Measurements from ENCODE around the gene PERCC1.
"Not testable (repeated sequence)": the region's sequence is repeated elsewhere in the genome, so short reads cannot be mapped to it uniquely, and the experiment has no call there.

PERCC1 gene

GRCh38 chr16:1459967-1460366 lies 29.1 kb downstream of the PERCC1 start:
- H3K4me3 ChIP-seq (ENCODE audit: low read depth, low read length), result no peak overlapping the region
- peaks cover 9% of the 10 kb centered on the region; the same call in 1 of the 2 replicates for H3K36me3 ChIP-seq (ENCODE audit: insufficient read depth, low read length)
- no peak overlapping the region for H2AFZ ChIP-seq (ENCODE audit: low read length, unreplicated experiment)

DNA sequence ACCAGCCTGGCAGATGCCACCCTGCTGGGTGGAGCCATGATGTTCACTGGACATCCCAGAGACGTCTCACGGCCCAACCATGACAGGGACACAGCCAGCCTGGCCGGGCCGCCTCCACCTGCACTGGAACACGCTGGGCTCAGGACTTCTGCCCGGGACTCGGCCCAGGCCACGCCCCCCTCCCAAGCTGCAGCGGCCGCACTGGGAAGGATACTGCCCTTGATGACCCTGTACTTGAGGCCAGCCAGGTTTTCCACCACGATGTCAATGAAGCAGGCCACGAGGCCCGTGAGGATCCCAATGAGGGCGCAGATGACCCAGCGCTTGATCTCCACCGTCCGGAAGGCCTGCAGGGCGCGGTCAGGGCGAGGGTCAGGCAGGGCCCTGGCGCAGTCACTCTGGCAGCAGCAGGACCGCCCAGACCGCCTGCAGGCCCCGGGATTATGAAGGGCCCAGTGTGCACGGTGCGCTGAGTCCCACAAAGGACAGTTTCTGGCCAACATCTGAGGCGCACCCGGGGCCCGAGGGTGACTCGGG lies 29.8 kb downstream of the PERCC1 start:
- H3K4me1 ChIP-seq (ENCODE audit: control insufficient read depth, insufficient read depth, low read length, unreplicated experiment), result no peaks in the 10 kb centered on the region
- no peaks in the 10 kb centered on the region for H3K27me3 ChIP-seq (ENCODE audit: insufficient read depth, low read length)
- peaks cover 9% of the 10 kb centered on the region; the same call in 1 of the 2 replicates for H3K36me3 ChIP-seq (ENCODE audit: insufficient read depth, low read length)
- peaks cover 8% of the 10 kb centered on the region for H3K79me2 ChIP-seq (ENCODE audit: control insufficient read depth, insufficient read depth, low read length, unreplicated experiment)
- no peak overlapping the region for H3K27ac ChIP-seq (ENCODE audit: low read depth, low read length)
- H2AFZ ChIP-seq (ENCODE audit: low read length, unreplicated experiment), result no peak overlapping the region
- H3K4me3 ChIP-seq (ENCODE audit: low read depth, low read length), result no peak overlapping the region

More at GRCh38 chr16:1459967-1460366, 29.1 kb downstream of the PERCC1 start:
- Histone ChIP-seq H3K4me1 (ENCODE audit: control insufficient read depth, insufficient read depth, low read length, unreplicated experiment) (no peaks in the 10 kb centered on the region), H3K27me3 (ENCODE audit: insufficient read depth, low read length) (no peaks in the 10 kb centered on the region), H3K27ac (ENCODE audit: low read depth, low read length) (no peak overlapping the region), H3K79me2 (ENCODE audit: control insufficient read depth, insufficient read depth, low read length, unreplicated experiment) (peaks cover 2% of the 10 kb centered on the region)

DNA sequence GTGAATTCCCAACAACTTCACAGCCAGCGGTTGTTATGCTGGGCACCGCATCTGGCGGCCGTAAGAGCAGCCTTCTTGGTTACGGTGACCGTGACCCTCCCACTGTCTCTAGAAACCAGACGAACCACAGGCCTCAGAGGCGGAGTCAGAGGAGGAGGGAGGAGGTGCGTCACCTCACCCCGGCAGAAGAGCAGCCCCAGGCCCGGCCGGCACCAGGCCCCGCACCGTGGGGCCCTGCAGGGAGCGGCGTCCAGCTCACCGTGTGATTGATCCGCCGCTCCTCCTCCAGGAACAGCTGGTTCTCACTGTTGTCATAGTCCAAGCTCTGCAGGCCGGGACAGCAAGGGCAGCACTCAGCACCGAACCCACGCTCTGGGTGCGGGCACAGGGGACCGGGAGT lies 30.3 kb downstream of the PERCC1 start:
- no peaks in the 10 kb centered on the region for H3K4me1 ChIP-seq (ENCODE audit: control insufficient read depth, insufficient read depth, low read length, unreplicated experiment)
- no peak overlapping the region for H3K4me3 ChIP-seq (ENCODE audit: low read depth, low read length)
- peaks cover 9% of the 10 kb centered on the region; the same call in 1 of the 2 replicates for H3K36me3 ChIP-seq (ENCODE audit: insufficient read depth, low read length)
- no peaks in the 10 kb centered on the region for H3K27me3 ChIP-seq (ENCODE audit: insufficient read depth, low read length)
- no peak overlapping the region for H2AFZ ChIP-seq (ENCODE audit: low read length, unreplicated experiment)
- H3K79me2 ChIP-seq (ENCODE audit: control insufficient read depth, insufficient read depth, low read length, unreplicated experiment), result peaks cover 10% of the 10 kb centered on the region
- H3K27ac ChIP-seq (ENCODE audit: low read depth, low read length), result no peak overlapping the region

DNA sequence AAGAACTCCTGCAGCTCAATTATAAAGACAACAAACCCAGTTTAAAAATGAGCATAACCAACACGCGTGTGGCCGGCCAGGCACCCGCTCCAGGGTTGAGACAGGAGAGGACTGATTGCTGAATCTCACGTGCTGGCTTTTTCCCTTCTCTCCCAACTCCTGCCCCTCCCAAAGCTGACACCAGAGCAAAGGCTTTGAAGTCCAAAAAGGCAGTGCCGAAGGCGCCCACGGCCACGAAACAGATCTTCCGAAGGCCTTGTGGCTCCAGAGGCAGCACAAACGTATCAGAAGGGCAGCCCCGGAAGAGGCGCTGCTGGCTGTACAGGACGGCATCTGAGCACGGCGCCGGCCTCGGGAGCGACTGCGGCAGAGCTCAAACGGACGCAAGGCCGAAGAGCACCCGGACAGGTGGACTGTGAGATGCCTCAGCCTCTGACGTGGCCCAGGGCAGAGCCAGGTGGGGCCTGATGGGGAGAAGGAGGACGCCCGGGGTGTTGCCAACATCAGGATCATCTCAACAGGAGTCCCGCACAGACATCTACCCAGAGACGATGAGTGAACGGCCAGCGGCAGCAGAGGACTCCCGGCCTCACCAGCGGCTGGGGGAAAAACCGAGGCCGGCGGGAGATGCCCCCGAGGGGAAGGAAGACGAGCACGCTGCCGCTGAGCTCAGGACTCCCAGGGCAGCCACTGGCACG lies 33.5 kb downstream of the PERCC1 start:
- no peaks in the 10 kb centered on the region for H3K4me1 ChIP-seq (ENCODE audit: control insufficient read depth, insufficient read depth, low read length, unreplicated experiment)
- H3K4me3 ChIP-seq (ENCODE audit: low read depth, low read length), result no peak overlapping the region
- peaks cover 36% of the 10 kb centered on the region for H3K79me2 ChIP-seq (ENCODE audit: control insufficient read depth, insufficient read depth, low read length, unreplicated experiment)
- H2AFZ ChIP-seq (ENCODE audit: low read length, unreplicated experiment), result no peak overlapping the region
- H3K36me3 ChIP-seq (ENCODE audit: insufficient read depth, low read length), result 0 out of 2 replicates have a peak, but pooled peaks cover 5% of the 10 kb centered on the region
- no peak overlapping the region for H3K27ac ChIP-seq (ENCODE audit: low read depth, low read length)
- H3K27me3 ChIP-seq (ENCODE audit: insufficient read depth, low read length), result no peaks in the 10 kb centered on the region

GRCh38 chr16:1464894-1465566 lies 34.2 kb downstream of the PERCC1 start:
- Histone ChIP-seq H3K79me2 (ENCODE audit: control insufficient read depth, insufficient read depth, low read length, unreplicated experiment) (peaks cover 43% of the 10 kb centered on the region), H2AFZ (ENCODE audit: low read length, unreplicated experiment) (no peak overlapping the region), H3K27ac (ENCODE audit: low read depth, low read length) (no peak overlapping the region), H3K4me1 (ENCODE audit: control insufficient read depth, insufficient read depth, low read length, unreplicated experiment) (peaks cover 3% of the 10 kb centered on the region), H3K4me3 (ENCODE audit: low read depth, low read length) (no peak overlapping the region), H3K27me3 (ENCODE audit: insufficient read depth, low read length) (no peaks in the 10 kb centered on the region), H3K36me3 (ENCODE audit: insufficient read depth, low read length) (0 out of 2 replicates have a peak, but pooled peaks cover 5% of the 10 kb centered on the region)

DNA sequence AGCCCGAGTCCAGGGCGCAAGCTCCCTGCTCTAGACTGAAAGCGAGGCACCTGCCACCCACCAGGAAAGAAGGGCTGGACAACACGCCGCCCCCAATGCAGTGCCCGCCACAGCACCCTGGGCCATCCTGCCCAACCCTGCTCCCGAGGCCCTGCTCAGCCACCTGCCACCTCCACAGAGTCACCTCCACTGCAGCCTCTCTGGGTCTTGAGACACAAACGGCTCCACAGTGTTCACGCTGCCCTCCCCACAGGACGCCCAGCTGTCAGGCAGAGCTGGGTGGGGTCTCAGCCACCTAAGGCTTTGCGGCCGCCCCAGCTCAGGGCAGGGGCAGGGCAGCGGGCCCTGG lies 34.7 kb downstream of the PERCC1 start:
- no peak overlapping the region for H3K4me3 ChIP-seq (ENCODE audit: low read depth, low read length)
- H3K79me2 ChIP-seq (ENCODE audit: control insufficient read depth, insufficient read depth, low read length, unreplicated experiment), result peaks cover 48% of the 10 kb centered on the region
- peaks cover 8% of the 10 kb centered on the region for H3K4me1 ChIP-seq (ENCODE audit: control insufficient read depth, insufficient read depth, low read length, unreplicated experiment)
- 0 out of 2 replicates have a peak, but pooled peaks cover 5% of the 10 kb centered on the region for H3K36me3 ChIP-seq (ENCODE audit: insufficient read depth, low read length)
- no peaks in the 10 kb centered on the region for H3K27me3 ChIP-seq (ENCODE audit: insufficient read depth, low read length)
- H3K27ac ChIP-seq (ENCODE audit: low read depth, low read length), result no peak overlapping the region
- H2AFZ ChIP-seq (ENCODE audit: low read length, unreplicated experiment), result no peak overlapping the region

DNA sequence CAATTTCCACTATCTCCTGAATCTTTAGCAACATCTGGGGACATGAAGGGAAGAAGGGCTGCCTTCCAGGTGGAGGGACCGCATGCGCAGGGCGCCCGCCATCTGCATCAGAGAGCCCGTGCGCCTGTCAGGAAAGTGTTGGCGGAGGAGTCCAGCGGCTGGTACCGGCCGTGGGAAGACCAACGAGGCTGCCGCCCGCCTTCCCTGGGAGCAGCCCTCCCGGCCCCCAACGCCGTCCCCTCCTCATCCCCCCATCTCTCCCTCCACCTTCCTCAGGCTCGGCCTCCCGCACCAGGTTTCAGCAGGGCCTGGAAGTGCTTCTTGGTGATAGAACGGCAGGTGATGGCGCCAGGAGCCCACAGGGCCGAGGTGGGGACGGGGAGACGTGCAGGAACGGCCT lies 35.2 kb downstream of the PERCC1 start:
- Histone ChIP-seq H3K27me3 (ENCODE audit: insufficient read depth, low read length) (no peaks in the 10 kb centered on the region), H3K36me3 (ENCODE audit: insufficient read depth, low read length) (0 out of 2 replicates have a peak, but pooled peaks cover 5% of the 10 kb centered on the region), H3K79me2 (ENCODE audit: control insufficient read depth, insufficient read depth, low read length, unreplicated experiment) (peaks cover 53% of the 10 kb centered on the region), H3K4me3 (ENCODE audit: low read depth, low read length) (no peak overlapping the region), H3K4me1 (ENCODE audit: control insufficient read depth, insufficient read depth, low read length, unreplicated experiment) (peaks cover 13% of the 10 kb centered on the region), H2AFZ (ENCODE audit: low read length, unreplicated experiment) (no peak overlapping the region), H3K27ac (ENCODE audit: low read depth, low read length) (no peak overlapping the region)

DNA sequence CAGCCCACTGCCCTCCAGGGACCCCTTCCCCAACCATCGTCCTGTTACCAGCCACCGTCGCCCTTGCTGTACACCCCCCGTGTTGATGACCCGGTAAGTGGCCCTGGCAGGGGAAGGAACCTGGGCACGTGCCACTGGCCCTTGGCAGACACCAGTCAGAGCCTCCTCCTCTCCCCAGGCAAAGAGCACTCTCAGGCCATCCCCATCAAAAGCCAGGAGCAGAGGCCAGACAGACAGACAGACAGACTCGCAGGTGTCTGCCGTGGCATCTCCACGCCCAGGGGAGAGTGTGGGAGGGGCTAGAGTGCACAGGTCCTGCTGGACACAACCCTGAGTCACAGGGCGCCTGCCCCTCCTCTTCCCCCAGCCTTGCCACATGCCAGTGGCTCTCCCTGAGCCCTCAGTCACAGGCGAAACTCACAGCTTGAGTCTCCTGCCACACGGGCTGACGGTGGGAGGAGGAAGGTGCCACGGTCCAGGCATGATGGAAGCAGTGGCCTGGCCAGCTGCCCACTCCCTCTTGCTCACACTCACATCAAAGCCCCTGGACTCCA lies 36.2 kb downstream of the PERCC1 start:
- H3K36me3 ChIP-seq (ENCODE audit: insufficient read depth, low read length), result no peaks in the 10 kb centered on the region
- no peak overlapping the region for H3K4me3 ChIP-seq (ENCODE audit: low read depth, low read length)
- H3K27me3 ChIP-seq (ENCODE audit: insufficient read depth, low read length), result no peaks in the 10 kb centered on the region
- H2AFZ ChIP-seq (ENCODE audit: low read length, unreplicated experiment), result no peak overlapping the region
- H3K79me2 ChIP-seq (ENCODE audit: control insufficient read depth, insufficient read depth, low read length, unreplicated experiment), result peaks cover 63% of the 10 kb centered on the region
- H3K4me1 ChIP-seq (ENCODE audit: control insufficient read depth, insufficient read depth, low read length, unreplicated experiment), result peaks cover 18% of the 10 kb centered on the region
- no peak overlapping the region for H3K27ac ChIP-seq (ENCODE audit: low read depth, low read length)

DNA sequence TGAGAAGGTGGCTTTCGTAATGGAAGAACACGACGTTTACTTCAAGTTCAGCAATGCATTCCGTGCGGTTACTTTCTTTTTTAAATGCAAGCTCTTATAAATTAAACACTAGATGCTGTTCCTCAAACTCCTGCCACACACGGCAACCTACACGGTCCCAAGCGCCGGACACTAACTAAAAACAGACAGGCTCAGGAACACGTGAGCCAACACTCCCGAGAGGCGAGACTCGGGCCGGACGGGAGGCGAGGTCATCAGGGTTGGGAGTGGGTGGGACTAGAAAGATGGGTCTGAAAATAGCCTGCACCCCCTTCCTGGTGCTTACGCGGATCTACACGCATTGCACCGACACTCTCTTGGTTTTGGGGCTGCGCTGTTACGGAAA lies 37.5 kb downstream of the PERCC1 start:
- no peak overlapping the region for H3K27ac ChIP-seq (ENCODE audit: low read depth, low read length)
- peaks cover 22% of the 10 kb centered on the region for H3K4me1 ChIP-seq (ENCODE audit: control insufficient read depth, insufficient read depth, low read length, unreplicated experiment)
- no peak overlapping the region for H3K4me3 ChIP-seq (ENCODE audit: low read depth, low read length)
- no peak overlapping the region for H2AFZ ChIP-seq (ENCODE audit: low read length, unreplicated experiment)
- H3K79me2 ChIP-seq (ENCODE audit: control insufficient read depth, insufficient read depth, low read length, unreplicated experiment), result peaks cover 73% of the 10 kb centered on the region
- H3K36me3 ChIP-seq (ENCODE audit: insufficient read depth, low read length), result no peaks in the 10 kb centered on the region
- H3K27me3 ChIP-seq (ENCODE audit: insufficient read depth, low read length), result no peaks in the 10 kb centered on the region

DNA sequence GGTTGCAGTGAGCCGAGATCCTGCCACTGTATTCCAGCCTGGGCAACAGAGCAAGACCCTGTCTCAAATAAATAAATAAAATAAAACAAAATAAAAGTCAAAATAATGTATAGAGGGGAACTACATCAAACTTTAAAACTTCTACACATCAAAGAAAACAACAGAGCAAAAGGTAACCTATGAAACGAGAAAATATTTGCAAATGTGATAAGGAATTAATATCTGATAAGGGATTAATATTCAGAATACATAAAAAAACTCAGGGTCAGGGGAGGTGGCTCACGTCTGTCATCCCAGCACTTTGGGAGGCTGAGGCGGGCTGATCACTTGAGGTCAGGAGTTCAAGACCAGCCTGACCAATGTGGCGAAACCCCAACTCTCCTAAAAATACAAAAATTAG lies 38.3 kb downstream of the PERCC1 start:
- Histone ChIP-seq H3K4me1 (ENCODE audit: control insufficient read depth, insufficient read depth, low read length, unreplicated experiment) (peaks cover 26% of the 10 kb centered on the region), H3K79me2 (ENCODE audit: control insufficient read depth, insufficient read depth, low read length, unreplicated experiment) (peaks cover 80% of the 10 kb centered on the region)
- H3K27me3 ChIP-seq (ENCODE audit: insufficient read depth, low read length); H2AFZ ChIP-seq (ENCODE audit: low read length, unreplicated experiment); H3K27ac ChIP-seq (ENCODE audit: low read depth, low read length); H3K36me3 ChIP-seq (ENCODE audit: insufficient read depth, low read length); H3K4me3 ChIP-seq (ENCODE audit: low read depth, low read length): not testable (repeated sequence)
